Measurements from ENCODE around the gene MMAB.
"Not testable (repeated sequence)": the region's sequence is repeated elsewhere in the genome, so short reads cannot be mapped to it uniquely, and the experiment has no call there.

MMAB gene

DNA sequence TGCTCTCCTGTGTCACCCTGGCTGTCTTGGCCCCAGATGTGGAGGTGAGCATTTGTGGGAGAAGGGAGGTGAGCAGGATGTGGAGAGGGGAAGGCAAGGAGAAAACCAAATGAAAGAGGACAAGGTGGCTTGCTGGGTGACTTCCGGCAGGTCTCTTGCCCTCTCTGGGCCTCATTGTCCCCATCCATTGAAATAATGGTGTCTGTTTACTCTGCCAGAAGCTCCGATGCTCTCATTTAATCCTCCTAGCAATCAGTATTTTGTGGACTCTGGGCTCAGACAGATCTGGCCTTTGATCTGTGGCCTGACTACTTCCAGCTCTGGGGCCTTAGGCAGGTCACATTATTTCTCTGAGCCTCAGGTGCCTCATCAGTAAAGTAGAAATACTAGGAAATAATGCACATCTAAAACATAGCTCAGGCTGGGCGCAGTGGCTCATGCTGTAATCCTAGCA, 30.9 kb upstream of the MMAB start:
- no peak for DNase-seq (ENCODE audit: low read depth)
- no peak overlapping the region for H3K4me3 ChIP-seq (ENCODE audit: low read length)
- TF ChIP-seq CTCF (IDR thresholded peaks at IDR 0.05; ENCODE audit: insufficient read depth, low read depth, low read length, missing control alignments) = no peak

DNA sequence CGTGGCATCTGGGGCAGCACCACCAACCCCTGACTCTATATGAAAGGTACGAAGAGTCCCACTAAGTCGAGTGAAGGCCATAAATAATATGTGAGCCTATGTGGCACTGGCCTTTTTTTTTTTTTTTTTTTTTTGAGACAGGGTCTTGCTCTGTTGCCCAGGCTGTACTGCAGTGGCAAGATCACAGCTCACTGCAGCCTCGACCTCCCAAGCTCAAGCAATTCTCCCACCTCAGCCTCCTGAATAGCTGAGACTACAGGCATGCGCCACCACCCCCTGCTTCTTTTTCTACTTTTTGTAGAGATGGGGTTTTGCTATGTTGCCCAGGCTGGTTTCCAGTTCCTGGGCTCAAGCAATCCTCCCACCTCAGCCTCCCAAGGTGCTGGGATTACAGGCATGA, 28.8 kb upstream of the MMAB start:
- H3K4me3 ChIP-seq (ENCODE audit: low read length); DNase-seq (ENCODE audit: low read depth): not testable (repeated sequence)

DNA sequence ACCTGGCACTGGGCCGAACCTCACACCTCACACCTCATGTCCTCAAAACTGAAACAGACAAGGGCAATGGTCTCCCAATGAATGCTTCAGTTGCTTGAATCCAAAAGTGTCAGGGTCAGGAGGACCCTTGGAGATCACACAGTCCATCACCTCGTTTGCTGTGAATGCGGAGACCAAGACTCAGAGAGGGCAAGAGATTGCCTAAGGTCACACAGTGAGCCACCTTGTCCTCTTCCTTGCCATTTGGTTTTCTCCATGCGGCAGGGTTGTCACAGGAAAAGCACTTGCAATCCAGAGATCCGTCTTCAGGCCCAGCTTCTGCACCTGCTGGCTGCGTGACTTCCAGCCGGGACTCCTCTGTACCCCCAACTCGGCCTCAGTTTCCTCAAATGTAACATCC, 28.3 kb upstream of the MMAB start:
- no peak for TF ChIP-seq CTCF (IDR thresholded peaks at IDR 0.05; ENCODE audit: insufficient read depth, low read depth, low read length, missing control alignments)
- DNase-seq (ENCODE audit: low read depth) = no peak
- H3K4me3 ChIP-seq (ENCODE audit: low read length) = no peak overlapping the region

DNA sequence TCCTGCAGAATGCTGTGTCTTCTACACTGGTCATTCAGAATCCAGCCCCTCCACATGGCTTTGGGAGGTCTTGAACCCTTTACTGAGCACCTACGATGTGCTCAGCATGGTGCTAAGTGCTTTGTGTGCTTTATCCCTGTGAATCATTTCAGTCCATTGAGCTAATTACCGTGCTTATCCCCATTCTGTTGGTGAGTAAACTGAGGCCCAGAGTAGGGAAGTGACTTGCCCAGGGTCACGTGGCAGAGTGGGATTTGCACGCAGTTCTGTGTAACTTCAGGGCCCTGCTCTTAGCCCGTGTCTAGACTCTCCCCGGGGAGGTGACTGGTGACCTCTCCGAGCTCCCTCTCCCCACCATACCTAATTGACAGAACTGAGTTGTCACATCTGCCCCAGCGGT, 27.7 kb upstream of the MMAB start:
- DNase-seq (ENCODE audit: low read depth) = no peak
- TF ChIP-seq CTCF (IDR thresholded peaks at IDR 0.05; ENCODE audit: insufficient read depth, low read depth, low read length, missing control alignments) = no peak
- H3K4me3 ChIP-seq (ENCODE audit: low read length) = no peak overlapping the region

GRCh38 chr12:109600481-109600880, 27.2 kb upstream of the MMAB start:
- no peak for DNase-seq (ENCODE audit: low read depth)
- no peak overlapping the region for H3K4me3 ChIP-seq (ENCODE audit: low read length)
- no peak for TF ChIP-seq CTCF (IDR thresholded peaks at IDR 0.05; ENCODE audit: insufficient read depth, low read depth, low read length, missing control alignments)

DNA sequence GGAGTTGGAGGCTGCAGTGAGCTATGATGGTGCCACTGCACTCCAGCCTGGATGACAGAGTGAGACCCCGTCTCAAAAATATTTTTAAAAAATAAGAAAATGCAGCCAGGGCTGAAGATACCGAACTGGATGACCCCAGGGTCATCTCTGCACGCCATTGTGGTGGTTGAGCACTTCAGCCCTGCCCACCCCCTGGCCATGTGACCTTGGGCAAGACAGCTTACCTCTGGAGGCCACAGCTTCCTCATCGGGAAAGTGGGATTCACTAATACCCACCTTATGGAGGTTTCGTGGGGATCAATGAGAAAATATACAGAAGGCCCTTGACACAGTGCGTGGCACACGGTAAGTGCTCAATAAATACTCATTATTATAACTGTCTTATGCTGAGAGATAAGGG, 25.8 kb upstream of the MMAB start:
- no peak for TF ChIP-seq CTCF (IDR thresholded peaks at IDR 0.05; ENCODE audit: insufficient read depth, low read depth, low read length, missing control alignments)
- H3K4me3 ChIP-seq (ENCODE audit: low read length) = no peak overlapping the region
- no peak for DNase-seq (ENCODE audit: low read depth)

DNA sequence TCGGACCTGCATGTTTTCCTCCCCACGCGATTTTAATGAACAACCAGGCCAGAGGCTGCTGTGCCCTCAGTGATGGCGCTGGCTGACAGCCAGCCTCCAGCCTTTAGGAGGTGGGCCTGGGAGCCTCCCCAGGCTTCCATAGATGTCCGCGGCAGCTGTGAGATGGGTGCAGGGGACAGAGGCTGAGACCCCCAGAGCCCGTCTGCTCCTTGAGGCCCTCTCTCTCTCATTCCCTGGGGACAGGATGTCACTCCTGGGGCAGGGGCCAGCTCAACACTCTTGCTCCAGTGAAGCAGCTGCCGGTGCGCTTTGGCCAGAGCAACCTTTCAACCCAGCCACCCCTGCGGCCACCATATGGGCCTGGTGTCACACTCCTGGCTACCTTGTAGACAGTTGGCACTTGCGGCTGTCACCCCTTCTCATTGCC, 25.1 kb upstream of the MMAB start:
- H3K4me3 ChIP-seq (ENCODE audit: low read length) = no peak overlapping the region
- TF ChIP-seq CTCF (IDR thresholded peaks at IDR 0.05; ENCODE audit: insufficient read depth, low read depth, low read length, missing control alignments) = no peak
- DNase-seq (ENCODE audit: low read depth) = no peak

Measured in epithelial cell of esophagus (primary cell).